Head of caudate nucleus (tissue), 42 donors: Measurements from ENCODE around the gene DHX8.

Experiments used
- DNase-seq, 42 donors: peaks; one replicate each; pipeline versions ENCODE4 v3.0.0 to v3.0.0-alpha.2; 2020 to 2021; ENCODE audit warnings: mixed read lengths in 7 of 42
- intact Hi-C: fragments of 100-400 bp; cut with DNase I; formaldehyde crosslinking; loops from one replicate; pipeline ENCODE4 v1.15.0; 2022

The DHX8 gene

GRCh38 chr17:43515656-43516055 lies 31.9 kb downstream of the DHX8 start:
- intact Hi-C loops: no loop called here
- no peak for DNase-seq

DNA sequence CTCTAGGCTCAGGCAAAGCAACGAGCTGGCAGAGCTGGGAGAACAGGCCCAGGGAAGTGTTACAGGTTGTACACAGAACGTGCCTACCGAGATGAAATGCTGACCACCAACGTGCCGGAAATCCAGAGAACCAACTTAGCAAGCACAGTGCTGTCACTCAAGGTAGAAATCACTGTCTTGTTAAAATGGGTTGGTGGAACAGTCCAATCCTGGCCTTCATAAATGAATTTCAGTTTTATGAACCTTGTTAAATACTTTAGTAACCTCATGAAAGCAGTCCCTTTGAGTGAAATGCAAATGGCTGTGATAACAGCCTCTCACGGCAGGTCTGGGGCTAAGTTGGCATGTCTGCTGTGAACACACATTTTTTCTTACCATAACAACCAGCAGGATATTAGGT lies 33.4 kb downstream of the DHX8 start:
- no peak for DNase-seq
- intact Hi-C loops: no loop called here

DNA sequence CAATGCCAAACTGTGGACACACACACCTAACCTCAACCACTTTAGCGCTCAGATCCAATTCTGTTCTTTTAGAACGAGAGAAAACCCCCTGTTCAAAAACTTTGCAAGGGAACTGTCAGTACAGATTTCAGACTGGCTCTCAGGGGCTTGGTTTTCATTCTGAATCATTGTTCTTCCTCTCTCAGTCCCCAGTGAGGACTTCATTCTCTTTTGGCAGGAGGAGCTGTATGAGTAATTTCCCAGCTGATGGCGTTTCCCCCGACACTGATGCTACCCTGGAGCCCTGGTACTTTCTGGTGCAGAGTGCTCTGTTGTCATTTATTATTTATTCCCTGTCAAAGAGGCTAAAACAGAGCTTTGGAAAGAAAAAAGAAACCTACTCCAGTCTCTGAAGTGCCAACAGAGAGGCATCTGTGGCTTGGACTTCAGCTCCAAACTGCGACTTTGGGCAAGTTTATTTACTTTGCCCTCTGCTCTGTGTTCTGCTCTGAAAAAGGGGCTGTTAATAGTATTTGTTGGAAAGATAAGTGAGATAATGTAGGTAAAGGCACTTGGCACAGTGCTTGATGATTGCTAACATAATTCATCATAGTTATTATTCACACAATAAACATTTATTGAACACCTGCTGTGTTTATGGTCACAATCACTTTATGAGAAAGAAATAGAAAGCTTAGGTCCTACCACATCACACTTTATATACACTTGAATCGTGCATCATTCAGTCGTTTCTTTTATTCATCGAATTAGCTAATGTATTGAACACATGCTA lies 34.0 kb downstream of the DHX8 start:
- DNase-seq: peak in 21 of 42 donors; percentile 14 to 82 (median 36)
- intact Hi-C loops: no loop called here

GRCh38 chr17:43521389-43521788 lies 37.6 kb downstream of the DHX8 start:
- intact Hi-C loops: no loop called here
- no peak for DNase-seq

DNA sequence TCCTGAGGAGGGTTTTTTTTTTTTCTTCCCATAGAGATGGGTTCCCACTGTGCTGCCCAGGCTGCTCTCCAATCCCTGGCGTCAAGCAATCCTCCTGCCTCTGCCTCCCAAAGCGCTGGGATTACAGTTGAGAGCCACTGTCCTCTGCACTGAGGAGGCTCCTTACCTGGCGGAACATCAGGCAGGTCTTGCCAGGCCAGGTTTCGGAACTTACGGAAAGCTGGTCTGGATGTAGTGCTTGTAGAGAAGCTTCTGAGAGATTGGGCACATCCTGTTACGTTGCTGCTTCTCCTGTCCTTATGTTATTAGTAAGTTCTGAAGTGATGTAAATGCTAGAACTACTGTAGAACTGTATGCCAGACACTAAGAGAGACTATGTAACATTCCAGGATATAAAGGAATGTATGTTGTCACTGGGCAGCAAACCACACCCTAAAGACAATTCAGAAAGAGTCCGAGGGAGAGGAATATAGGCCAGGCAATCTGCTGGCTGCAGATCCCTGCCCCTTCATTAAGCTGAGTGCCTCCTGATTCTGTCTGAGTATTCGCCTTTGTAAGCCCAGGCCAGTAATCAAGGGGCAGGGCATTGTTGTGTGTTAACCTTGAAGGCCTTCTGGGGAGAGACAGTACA lies 41.3 kb downstream of the DHX8 start:
- intact Hi-C loops: no loop called here
- no peak for DNase-seq

DNA sequence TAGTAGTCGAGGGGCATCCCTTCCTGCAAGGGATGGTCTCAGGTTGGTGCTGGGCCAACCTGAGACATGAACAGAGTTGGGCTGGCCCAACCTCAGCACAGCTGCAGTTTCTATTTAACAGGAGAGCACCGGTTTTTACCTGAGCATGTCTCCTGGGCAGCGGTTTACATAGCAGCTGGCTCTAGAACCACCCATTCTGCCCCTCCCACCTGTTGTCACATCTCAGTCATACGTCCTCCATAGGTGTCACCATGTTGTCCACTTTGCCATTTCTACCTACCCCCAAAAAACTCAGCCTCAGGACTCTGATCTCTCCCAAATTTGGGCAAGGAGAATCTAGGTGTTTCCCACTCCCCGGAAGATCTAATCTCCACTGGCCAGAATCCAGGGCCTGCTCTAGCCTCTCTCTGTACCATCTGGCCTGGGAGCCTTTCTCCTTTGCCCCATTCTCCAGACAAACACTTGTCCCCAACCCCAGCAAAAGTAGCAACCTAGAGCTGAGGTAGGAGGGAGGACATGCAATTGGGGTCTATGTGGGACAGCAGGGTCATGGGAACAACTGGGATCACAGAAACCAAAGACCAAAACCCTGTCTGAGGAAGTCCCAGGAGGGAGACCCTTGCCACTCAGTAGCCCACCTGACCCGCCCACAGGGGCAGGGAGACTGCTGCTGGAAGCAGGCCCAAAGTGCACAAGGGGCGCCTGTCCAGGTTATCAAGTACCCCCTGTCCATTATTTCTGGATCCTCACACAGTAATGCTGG lies 43.3 kb downstream of the DHX8 start:
- DNase-seq: no peak
- intact Hi-C loops: no loop called here

DNA sequence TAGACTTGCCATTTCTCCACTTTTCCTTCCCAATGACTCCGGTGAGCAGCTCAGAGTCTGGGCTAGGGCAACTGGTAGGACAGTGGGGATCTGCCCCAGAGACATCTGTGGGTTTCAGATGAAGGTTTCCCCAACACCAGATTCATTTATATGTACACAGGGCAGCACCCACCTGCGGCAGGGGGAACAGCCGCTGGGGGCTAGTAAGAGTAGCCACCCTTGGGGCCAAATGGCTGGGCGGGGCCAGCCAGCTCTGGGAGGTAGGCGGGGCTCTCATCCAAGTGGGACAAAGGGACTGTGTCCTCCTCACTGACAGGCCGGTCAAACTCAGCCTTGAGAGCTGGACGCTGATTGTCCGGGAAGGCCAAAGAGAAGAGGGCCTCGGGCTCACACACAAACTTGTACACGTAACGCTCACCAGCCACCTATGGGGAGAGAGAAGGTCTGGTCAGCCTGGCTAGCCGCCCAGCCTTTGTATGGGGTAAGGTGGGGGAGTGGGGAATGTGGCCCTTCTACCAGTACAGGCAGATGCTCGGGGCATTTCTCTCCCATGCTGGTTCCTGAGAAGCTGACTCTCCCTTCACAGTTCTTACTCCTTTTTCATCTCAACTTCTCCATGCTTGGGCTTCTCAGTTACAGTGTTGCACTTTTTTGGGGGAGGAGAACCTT lies 44.7 kb downstream of the DHX8 start:
- intact Hi-C loops: no loop called here
- peak in 20 of 42 donors; percentile 15 to 66 (median 43) for DNase-seq

GRCh38 chr17:43528988-43529814 lies 45.4 kb downstream of the DHX8 start:
- intact Hi-C loops: no loop called here
- DNase-seq: no peak

- intact Hi-C loops: no loop called here
Observed at GRCh38 chr17:43529947-43530287, 46.1 kb downstream of the DHX8 start.

DNA sequence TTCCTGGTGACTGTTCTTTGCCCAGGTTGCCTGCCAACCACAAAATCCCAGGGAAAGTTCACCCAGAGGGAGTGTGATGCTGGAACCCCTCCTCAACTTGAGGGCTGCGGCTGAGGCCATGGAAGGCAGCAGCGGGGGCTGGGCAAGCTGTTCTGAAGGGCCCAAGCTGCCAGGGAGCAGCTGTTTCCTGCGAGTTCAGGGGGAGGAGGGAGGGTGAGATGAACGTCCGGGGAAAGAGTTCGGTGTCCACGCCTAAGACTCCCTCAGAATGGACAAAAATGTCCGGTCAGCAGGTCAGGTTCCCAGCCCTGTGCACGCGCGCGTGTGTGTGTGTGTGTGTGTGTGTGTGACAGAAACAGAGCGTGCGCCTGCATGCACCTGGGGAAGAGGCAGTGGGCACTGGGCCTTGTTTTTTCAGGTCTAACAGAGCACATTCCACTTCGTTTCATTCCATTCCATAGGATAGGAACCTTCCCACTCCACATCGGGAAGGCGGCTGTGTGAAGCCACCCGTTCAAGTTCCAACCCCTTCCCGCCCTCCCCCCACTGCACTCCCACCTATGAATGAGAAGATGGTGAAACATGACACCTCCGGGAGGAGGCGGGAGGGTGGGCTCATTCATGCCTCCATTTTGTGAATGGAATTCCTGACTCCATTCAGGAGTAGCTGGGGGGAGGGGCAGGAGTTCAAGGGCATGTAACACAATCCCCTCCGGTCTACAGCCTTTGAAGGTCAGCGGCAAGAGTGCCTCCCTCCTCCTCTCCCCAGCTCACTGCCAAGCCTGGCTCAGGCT lies 46.7 kb downstream of the DHX8 start:
- intact Hi-C loops: no loop called here
- DNase-seq: peak in 2 of 42 donors; percentile 17 to 46

More at GRCh38 chr17:43529947-43530287, 46.1 kb downstream of the DHX8 start:
- DNase-seq: no peak

GRCh38 chr17:43531082-43531378 lies 47.3 kb downstream of the DHX8 start:
- no peak for DNase-seq
- intact Hi-C loops: no loop called here

DNA sequence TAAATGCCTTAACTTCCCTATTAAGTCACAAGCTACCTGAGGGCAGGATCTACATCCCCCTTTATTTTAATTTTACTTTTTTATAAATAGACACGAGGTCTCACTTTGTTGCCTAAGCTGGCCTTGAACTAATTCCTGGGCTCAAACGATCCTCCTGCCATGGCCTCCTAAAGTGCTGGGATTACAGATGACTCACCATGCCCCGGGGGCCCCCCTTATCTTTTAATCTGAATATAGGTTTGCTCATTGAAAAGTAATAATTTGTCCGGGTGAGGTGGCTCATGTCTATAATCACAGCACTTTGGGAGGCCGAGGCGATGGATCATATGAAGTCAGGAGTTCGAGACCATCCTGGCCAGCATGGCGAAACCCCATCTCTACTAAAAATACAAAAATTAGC lies 48.2 kb downstream of the DHX8 start:
- no peak for DNase-seq
- intact Hi-C loops: no loop called here

- DNase-seq: no peak
- intact Hi-C loops: no loop called here
Observed at GRCh38 chr17:43532581-43532980, 48.8 kb downstream of the DHX8 start.

GRCh38 chr17:43533699-43534098 lies 49.9 kb downstream of the DHX8 start:
- no peak for DNase-seq
- intact Hi-C loops: no loop called here

DNA sequence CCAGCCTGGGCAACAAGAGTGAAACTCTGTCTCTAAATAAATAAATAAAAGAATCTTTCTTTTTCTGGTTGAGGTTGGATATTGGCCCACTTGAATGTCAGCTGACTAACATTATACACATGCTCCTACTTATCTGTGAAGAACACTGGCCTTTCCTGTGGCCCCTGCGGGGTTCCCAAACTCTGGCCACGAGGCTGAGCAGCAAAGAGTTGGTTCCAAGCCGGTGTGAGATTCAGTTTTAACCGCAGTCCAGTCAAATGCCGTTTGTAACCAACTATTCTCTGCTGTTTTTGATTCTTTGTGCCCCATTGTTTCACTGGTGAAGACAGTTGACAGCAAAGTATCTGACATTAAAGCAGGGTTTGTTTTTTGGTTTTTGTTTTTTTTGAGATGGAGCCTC lies 51.1 kb downstream of the DHX8 start:
- intact Hi-C loops: no loop called here
- no peak for DNase-seq

DNA sequence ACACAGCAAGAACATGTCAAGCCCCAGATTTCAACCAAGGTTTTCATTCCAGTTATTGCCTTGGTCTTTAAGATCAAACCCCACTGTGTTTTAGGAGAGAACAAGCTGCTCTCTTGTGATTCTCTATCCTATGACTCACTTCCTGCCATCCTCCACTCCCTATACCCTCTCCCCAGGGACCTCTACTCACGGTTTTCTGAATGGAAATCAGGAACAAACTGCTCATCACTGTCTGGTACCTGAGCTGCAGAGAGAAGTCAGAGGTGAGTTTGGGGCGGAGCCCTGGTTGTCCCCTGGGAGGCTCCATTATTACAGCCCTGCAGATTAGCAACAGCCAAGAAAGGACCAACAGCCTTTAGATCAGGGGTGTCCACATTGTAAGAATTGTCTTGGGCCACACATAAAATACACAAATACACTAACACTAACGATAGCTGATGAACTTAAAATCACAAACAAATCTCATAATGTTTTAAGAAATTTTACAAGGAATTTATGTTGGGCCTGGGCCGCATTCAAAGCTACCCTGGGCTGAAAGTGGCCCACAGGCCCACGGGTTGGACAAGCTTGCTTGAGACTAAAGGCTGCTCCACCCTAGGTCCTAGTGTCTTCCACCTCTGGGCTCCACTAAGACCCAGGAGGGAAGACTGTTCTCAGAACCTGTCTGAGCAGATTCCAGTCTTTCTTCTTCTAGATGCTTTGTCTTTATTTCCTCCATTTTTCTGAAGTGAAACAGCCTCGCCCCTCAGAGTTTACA lies 52.6 kb downstream of the DHX8 start:
- no peak for DNase-seq
- intact Hi-C loops: no loop called here

GRCh38 chr17:43540821-43541674 lies 57.3 kb downstream of the DHX8 start:
- DNase-seq: no peak
- intact Hi-C loops: no loop called here
